ENCODE results near the gene NRAP.

NRAP gene

GRCh38 chr10:113663908-113664307, at the start of gene NRAP:
Gene NRAP, minus strand, starts transcription at chr10:113664041. Its CDS starts 159 bp downstream, at chr10:113663882.
- DNase-seq = no peak

GRCh38 chr10:113713640-113713982, 49.8 kb upstream of the NRAP start:
- DNase-seq = no peak

- DNase-seq = no peak
Observed at GRCh38 chr10:113712755-113713639, 49.2 kb upstream of the NRAP start.

GRCh38 chr10:113712024-113712423, 48.2 kb upstream of the NRAP start:
- no peak for DNase-seq

- DNase-seq = no peak
Observed at GRCh38 chr10:113711142-113711541, 47.3 kb upstream of the NRAP start.

GRCh38 chr10:113709221-113709838, 45.5 kb upstream of the NRAP start:
- no peak for DNase-seq

GRCh38 chr10:113708640-113709039, 44.8 kb upstream of the NRAP start:
- no peak for DNase-seq

- DNase-seq = no peak
Observed at GRCh38 chr10:113706623-113707022, 42.8 kb upstream of the NRAP start.

- no peak for DNase-seq
Observed at GRCh38 chr10:113705344-113705652, 41.5 kb upstream of the NRAP start.

- DNase-seq = no peak
Observed at GRCh38 chr10:113704637-113705343, 40.9 kb upstream of the NRAP start.

GRCh38 chr10:113697595-113697994, 33.8 kb upstream of the NRAP start:
- no peak for DNase-seq

- DNase-seq = no peak
Observed at GRCh38 chr10:113695691-113696090, 31.9 kb upstream of the NRAP start.

GRCh38 chr10:113693348-113693747, 29.5 kb upstream of the NRAP start:
- no peak for DNase-seq

- no peak for DNase-seq
Observed at GRCh38 chr10:113692271-113692670, 28.4 kb upstream of the NRAP start.

- DNase-seq = no peak
Observed at GRCh38 chr10:113691381-113691780, 27.5 kb upstream of the NRAP start.

- no peak for DNase-seq
Observed at GRCh38 chr10:113690749-113691148, 26.9 kb upstream of the NRAP start.

- no peak for DNase-seq
Observed at GRCh38 chr10:113689574-113689973, 25.7 kb upstream of the NRAP start.

GRCh38 chr10:113689057-113689456, 25.2 kb upstream of the NRAP start:
- no peak for DNase-seq

GRCh38 chr10:113687037-113687436, 23.2 kb upstream of the NRAP start:
- DNase-seq = no peak

- no peak for DNase-seq
Observed at GRCh38 chr10:113686028-113686427, 22.2 kb upstream of the NRAP start.

GRCh38 chr10:113683300-113683699, 19.5 kb upstream of the NRAP start:
- DNase-seq = no peak

- no peak for DNase-seq
Observed at GRCh38 chr10:113681533-113682470, 18.0 kb upstream of the NRAP start.

All from GF-D8 (cell line).